DMS53 treated with DMSO at 0.1 percent for 48 hours (cell line): ENCODE measurements around the gene AKAP6.

ENCODE experiments used
- DNase-seq: peaks from one replicate; lab custom pipeline; 2025; ENCODE audit not compliant: unreplicated experiment; lab: John Stamatoyannopoulos, UW

The AKAP6 gene

DNA sequence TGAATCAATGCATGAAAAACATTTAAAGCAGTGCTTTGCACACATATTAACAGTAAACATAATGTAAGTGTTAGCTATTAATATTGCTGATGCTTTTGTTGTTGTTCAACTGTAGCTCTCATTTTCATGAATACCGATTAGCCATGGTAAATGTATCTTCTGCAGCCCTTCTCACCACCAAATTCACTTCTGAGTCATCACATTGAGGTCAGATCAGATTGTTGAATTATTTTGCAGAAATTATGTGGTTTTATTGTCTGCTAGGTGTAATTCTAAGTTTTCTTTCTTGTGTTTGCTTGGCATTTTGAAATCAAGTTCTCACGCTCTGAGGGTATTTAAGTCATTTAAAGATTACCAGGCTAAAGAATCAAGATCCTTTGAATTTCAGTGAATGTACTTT lies 74.6 kb downstream of the AKAP6 start:
- no peak for DNase-seq

DNA sequence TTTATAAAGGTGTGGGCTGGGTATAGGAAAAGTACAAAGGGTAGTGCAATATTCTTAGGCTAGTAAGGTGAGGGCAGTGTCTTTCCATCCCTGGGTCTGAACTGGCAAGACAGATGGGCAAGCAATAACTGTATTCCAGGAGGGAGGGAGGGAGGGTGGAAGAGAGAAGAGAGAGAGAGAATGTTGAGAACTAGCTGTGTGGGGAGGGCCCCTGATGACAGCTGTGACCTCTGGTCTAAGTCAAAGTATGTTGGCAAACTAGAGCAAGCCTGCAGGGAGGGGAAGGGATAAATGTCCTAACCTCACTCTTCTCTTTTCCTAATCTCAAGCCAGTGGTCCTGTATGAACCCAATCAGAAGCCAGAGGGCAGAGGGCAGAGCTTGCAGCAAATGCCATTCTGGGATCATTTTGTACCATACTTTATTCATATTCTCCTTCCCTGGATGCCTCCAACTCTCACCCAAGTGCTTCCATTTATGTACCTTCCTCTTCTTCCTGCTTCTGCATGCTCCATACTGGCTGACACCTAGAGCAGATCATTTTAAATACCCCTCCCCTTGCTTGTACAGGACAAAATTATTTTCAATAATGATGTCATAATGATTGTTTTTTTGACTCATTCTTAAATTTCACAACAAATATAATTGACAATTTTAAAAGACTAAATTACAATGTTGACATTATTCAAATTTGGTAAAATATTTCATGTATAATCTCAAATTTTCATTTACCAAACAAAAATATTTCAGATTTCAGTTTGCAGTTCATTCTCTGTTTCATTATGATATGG lies 75.9 kb downstream of the AKAP6 start:
- DNase-seq: no peak

DNA sequence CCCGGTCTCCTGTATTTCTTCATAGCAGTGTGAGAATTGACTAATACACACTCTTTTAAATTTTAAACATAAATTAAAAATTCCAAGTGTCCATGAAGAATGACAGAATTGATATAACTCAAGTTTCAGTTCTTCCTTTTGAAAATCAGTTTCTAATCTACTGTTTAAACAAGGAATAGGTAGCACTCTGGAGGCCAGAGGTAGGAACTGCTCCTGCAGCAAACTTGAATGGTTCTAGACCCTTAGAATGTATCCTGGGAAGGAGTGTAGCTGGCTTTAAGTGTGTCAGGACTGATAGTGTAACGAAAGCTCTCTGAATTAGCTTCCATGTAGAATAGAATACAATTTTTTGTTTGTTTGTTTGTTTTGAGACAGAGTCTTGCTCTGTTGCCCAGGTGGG lies 76.8 kb downstream of the AKAP6 start:
- DNase-seq: no peak

DNA sequence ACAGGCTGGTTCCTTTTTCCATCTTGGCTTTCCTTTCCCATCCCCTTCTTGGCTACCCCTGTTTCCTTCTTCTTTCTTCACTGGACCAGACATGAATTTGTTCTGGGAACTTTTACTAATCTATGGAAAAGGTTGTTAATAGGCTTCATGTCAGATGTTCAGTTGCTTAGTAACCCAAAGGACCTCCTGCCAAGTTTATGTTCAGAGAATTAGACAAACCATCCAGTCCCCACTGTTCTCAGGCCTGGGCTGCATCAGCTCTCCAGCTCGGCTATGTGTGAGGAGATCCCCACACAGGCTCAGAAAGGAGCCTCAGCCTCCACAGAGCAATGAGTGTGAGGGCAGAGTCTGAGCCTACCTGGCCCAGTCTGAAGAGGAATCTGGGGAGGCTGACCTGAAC lies 78.0 kb downstream of the AKAP6 start:
- DNase-seq: no peak

DNA sequence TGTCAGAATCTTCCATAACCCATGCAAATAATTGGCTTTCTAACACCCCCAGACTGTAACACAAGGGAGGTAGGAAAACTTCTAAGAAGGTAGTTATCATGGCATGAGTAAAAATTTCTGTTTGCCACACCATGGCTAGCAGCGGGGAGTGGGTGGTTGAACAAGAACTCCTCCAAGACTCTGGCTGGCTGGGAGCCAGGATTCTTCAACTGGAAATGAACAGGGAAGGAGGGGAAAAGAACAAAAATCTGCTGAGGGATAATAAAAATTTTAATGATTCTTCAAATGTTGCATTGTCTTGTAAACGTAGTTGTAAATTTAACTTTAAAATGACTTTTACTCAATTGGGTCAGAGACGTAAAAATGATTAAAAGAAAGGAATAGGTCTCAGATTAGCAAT lies 78.9 kb downstream of the AKAP6 start:
- no peak for DNase-seq

DNA sequence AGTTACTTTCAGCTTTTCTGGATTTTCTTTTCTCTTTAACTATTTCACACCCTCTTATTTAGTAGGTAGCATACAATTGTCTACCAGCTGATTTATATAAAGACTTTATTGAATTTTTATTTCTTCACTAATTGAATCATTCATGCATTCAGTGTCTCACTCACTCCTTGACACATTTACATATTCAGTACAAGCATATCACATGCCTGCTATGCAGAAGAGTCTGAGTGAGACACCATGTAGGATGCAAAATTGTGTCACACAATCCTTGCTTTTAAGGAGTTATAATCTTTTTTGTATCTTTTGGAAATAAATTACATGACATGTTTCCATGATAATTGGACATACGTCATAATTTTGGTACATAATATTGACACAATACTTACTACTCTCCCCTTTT lies 83.0 kb downstream of the AKAP6 start:
- no peak for DNase-seq

DNA sequence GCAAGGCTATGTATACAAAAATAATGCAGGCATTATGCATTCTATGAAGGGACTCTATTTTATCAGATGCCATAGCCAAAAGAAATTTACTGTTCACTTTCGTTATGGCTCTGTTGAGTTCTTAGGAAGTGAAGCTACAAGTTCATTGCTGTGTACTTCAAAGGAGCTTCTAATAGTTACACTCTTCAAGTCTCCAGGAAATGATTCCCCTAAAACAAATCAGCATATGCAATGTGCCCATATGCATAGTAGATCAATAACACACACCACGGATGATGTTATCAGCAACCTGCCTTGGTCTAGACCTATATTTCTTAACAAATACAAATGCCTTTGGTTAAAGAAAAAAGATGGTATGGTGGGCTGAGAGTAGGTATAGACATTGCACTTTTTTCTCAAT lies 83.4 kb downstream of the AKAP6 start:
- no peak for DNase-seq

DNA sequence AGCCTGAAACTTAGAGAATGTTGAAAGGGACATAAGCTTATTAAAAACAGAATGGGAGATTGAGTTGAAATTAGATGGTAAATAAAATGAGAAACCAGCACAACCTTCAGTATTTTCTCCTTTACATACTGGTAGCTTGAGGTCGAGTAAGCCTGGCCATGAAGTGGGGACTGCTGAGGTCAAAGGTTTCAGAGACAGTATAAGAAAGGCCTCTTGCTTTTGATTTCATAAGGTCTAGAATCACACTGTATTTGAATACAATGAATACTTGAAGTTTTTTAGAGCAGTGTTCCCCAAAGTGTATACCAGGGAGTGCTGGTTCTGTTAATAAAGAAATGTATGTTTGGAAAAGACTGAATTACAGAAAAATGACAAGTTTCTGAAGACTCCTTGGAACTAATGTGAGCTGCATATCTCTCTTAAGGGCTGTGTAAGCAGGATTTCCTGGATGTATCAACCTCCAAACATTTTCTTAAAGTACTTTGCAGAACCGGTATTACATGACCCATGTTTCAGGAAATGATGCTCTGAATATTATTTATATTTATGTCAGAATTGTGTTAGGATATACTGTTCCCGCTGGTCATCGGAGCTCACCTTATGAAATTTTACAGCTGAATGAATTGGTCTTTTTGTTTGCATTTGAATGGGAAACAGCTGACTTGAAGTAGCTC lies 85.0 kb downstream of the AKAP6 start:
- DNase-seq: no peak

DNA sequence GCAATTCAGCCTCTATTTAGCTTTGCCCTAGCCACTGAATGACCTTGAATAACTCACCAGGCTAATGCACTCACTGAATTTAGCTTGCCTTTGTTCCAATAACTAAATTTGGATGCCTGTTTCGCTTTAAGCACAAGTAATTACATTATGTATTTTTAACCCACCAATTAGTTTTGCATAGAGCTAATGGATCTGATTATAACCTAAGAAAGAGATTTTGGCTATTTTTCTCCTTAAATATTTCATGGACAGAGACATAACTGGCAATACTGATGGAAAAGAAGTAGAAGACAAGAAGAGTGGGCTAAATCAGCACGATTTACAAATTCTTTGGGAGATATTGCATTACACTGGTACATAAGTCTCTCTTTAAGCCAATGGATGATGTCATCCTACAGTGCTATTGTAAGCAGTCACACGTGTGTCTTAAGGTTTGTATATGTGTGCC lies 85.7 kb downstream of the AKAP6 start:
- DNase-seq: no peak

DNA sequence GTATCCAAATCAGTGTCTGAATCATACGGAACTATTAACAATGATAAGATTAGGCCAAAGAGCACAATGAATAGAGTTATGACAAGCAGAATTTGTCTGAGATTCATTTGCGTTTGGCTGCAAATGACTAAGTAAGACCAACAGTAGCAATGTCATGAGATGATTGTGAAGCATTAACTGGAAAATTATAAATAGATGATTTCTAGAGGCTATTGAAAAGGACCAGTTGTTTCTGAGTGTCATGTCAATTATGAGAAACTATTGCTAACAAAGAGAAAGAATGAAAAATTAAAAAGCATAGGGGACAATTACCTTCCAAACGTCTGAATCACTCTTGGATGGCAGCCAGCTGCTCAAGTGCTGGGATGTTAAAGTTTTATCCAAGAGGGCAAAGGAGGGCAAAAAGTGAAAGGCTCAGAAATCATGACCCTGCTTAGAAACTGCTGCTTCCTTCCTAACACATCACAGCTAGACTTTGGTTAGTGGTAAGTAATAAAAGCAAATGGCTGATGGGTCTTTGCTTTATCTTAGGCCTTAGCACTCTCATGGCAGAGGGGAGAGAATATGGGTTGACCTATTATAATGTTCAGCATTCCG lies 89.0 kb downstream of the AKAP6 start:
- no peak for DNase-seq

DNA sequence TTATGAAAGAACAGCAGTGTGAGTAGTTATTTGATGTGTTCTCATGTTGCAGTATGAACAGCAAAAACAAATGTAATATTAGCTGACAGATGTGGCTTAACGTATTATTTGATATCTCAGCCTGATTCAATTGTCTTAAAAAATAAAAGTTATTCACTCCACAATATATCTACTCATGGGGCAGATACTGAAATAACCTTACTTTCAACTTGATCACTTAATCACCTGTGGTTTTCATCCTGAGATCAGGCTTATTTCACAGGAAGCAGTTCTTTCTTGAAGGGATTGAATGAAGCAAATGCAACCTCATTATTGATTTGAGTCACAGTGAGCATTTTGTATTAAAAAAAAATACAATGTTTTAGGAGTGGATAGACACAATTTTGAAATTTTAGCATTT lies 90.3 kb downstream of the AKAP6 start:
- DNase-seq: no peak

DNA sequence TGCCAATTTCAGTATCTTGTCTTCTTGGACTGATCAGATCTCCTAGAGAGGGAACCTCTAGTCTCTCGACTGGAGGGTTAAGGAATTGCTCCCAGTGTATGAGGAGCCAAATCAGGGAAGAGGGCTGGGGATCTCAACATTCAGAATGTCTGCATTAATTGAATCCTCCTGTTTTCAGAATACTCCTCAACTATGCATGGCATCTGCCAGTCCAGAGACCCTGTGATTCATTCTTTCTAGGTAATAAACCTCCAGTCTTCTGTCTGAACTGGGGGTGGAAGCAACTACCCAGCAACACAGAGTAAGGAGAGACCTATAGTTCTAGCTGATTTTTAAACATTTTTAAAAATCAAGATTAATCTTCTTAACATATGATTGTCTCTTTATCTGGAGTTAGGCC lies 92.7 kb downstream of the AKAP6 start:
- no peak for DNase-seq

DNA sequence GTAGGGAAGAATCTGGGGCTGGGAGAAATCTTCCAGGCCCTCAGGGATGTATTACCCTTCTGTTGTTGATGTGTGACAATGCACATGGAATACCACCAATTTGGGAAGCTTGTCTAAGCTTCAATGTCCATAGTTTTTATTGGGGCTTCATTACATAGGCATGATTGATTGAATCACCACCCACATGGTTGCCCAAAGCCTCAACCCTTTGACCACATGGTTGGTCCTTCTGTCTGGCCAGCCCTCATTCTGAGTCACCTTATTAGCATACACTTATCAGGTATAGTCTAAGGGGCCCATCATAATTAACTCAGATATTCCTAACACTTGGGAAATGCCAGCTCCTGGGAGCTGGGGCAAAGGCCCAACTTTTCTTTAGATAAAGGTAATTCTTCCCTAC lies 93.3 kb downstream of the AKAP6 start:
- no peak for DNase-seq

DNA sequence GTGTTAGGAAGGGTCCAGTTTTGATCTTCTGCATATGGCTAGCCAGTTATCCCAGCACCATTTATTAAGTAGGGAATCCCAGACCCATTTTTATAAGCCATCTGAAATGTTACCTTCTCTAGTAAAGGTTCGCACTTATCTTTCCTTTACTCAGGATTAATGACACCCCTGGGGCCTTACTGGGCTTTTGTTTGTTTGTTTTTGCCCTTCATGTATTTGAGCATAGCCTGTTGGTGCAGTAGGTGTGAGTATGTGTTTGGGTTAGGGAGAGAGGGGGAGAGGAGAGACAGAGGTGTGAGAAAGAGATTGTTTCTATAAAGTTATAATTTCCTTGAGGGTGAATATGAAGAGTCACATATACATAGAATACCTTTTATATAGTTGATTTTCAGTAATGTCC lies 96.9 kb downstream of the AKAP6 start:
- no peak for DNase-seq

DNA sequence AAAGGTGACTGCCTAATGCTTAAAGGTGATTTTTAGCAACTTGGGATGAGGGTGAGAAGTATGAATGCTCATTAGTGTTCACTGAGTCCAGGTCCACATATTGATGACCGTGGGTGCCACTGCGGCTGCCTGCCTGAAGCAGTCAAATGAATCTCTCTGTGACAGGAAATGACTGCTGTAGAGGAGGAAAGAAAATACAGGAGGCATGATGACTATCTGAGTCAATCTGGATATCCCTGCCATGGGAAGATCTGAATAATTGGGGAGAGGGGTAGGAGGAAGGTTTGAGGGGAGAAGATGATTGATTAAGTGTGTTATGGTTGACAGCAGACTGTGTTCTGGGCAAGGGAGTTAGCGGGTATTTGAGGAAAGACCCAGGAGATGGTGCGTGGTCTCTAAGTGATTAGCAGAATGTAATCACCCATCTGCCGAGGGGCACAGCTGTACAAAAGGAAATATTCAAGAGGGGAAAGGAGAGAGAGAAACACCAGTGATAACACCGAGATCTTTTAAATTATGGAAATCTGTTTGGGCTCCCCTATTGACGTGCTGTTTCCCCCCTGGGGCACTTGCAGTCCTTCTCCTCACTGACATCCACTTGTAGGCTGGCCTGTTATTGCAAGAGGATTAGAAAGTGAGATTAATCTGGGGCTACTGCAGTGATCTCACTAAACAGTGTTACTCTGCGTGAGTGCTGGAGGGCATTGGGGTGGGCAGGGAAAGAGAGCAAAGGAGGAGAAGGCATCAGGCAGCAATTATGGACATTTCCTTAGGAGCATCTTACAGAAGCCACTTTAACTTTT lies 97.7 kb downstream of the AKAP6 start:
- no peak for DNase-seq

DNA sequence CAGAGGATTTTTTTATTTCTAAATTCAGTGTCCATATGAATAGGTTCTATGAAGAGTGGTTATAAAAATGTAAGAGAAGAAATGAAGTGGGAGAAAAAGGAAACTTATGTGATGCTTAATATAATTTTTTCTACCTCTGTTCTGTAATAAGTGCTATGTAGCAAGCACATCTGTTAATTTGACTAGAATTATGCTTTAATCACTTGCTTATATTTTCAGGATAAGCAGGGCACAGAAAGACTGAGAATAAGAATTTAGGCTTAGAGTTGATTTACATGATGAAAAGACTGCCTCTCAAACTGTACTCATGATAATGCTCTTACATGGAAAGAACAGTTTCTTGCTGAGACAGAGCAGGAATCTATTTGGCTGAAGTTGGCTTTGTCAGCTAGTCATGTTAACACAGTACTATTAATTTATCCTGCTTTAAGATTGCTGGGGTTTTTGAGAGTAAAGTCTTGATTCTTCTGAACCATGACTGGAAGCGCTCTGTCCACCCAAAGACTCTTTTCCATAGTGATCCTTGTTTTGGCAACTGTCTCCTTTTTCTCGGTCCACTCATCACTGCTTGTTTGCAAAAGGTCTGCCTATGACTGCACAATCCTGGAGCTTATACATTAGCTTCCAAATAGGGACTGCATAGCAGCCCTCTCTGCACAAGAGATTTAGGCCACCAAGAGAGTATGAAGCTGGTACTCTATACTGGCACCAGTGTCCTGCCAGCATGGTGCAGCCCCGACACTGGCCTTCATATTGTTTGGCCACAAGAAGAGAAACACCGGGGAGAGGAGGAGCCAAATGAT lies 98.8 kb downstream of the AKAP6 start:
- no peak for DNase-seq

DNA sequence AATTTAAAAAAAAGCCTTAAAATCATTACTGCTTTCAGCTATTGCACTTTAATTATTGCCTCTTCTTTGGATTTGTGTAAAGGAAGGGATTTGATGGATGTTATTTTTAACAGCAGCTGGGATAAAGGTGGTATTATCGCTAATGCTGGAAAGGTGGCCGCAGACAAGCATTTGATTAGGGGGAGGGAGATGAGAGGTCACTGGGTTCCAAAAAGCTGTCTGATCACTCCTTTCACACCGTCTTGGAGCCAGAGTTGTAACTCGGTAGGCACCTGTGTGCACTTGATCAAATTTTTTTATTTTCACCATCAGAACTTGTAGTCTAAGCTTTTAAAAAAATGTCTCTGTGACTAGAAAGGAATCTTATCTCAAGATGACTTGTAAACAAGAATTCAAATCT lies 99.8 kb downstream of the AKAP6 start:
- DNase-seq: no peak

DNA sequence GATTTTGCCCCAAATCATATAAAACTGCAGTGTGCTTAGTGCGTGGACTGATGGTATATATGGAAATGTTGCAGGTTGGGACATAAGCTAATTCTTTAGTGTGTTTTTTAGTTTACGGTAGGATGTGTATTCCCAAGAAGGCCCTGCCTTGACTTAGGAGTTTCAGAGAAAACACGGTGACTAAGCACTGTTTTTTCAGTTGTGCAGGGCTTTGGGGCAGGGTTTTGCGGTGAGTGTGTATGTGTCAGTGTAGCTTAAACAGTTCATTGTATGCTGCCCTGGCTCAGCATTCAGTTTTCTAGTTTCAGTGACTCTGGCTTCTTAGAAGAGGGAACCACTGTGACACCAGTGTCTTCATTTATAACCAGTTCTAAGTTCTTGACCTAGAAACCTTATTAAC lies 101.2 kb downstream of the AKAP6 start:
- DNase-seq: no peak

DNA sequence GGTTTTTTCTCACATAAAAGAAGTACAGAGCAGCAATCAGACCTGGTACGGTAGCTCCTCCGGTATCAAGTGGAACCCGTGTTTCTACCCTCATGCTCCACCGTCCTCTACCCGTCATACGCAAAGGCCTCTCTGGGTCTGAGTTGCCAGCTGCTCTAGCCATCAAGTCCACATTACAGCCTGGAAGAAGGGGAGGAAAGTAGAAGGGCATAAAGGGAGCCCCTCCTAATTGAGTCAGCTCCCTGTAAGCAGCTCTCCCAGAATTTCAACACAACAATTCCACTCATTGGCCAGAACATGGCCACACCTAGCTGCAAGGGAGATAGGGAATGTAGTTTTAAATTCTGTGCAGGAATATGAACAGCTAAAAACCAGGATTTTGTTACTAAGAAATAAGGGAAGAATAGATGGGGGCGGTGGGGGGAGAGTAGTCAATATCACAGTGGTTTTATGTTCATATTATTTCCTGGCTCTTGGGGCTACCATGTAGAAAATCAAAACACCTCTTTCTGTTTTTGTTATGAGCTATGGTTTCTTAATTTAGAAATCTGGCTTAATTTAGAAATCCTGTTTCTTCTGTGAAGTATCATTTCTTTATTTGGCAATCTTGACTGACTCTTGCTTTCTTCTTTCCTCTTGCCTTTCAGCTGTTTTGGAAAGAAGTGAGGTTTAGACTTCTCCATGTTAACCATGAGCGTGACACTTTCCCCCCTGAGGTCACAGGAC lies 103.9 kb downstream of the AKAP6 start:
- DNase-seq: no peak

DNA sequence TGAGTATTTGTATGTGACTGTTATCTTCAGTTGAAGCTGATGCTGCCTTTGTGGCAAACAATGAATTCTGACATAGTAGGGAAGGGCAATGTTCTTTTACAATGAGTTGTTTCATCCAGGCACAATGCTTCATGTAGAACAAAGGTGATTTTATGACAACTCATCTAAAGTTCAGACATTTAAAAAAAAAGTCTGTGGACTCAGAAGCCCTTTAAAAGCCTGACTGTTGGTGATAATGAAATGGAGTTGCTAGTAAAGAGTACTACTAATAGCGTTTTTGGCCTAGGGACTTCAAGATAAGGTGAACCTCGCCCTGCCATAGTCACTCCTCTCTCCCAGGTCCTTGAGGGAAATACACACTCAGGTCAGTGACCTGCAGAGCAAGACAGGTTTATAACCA lies 105.1 kb downstream of the AKAP6 start:
- DNase-seq: no peak
